SHP77 (cell line): ENCODE results near the gene IKZF1.

Source experiments
- DNase-seq, 2 experiments: peaks; one replicate each; lab custom pipeline; 2025; lab: John Stamatoyannopoulos, UW

IKZF1 gene

GRCh38 chr7:50308532-50309385, 4.2 kb downstream of the IKZF1 start:
- DNase-seq: no peak

- no peak for DNase-seq
These were observed 5.2 kb downstream of the IKZF1 start for GRCh38 chr7:50309721-50310120.

- DNase-seq: no peak
These were observed 5.8 kb downstream of the IKZF1 start for GRCh38 chr7:50310361-50310760.

GRCh38 chr7:50310956-50311355, 6.4 kb downstream of the IKZF1 start:
- no peak for DNase-seq

GRCh38 chr7:50312250-50313162, 8.0 kb downstream of the IKZF1 start:
- no peak for DNase-seq

GRCh38 chr7:50314836-50315592, 10.5 kb downstream of the IKZF1 start:
- DNase-seq: no peak

GRCh38 chr7:50315739-50316671, 11.5 kb downstream of the IKZF1 start:
- no peak for DNase-seq

GRCh38 chr7:50317221-50317678, 12.7 kb downstream of the IKZF1 start:
- DNase-seq: no peak

- DNase-seq: no peak
These were observed 13.5 kb downstream of the IKZF1 start for GRCh38 chr7:50317697-50318669.

- DNase-seq: no peak
These were observed 17.1 kb downstream of the IKZF1 start for GRCh38 chr7:50321487-50322067.

- DNase-seq: no peak
These were observed 19.6 kb downstream of the IKZF1 start for GRCh38 chr7:50324113-50324512.

- DNase-seq: no peak
These were observed 22.9 kb downstream of the IKZF1 start for GRCh38 chr7:50327443-50327842.

GRCh38 chr7:50329775-50330174, 25.3 kb downstream of the IKZF1 start:
- DNase-seq: no peak

- DNase-seq: no peak
These were observed 25.7 kb downstream of the IKZF1 start for GRCh38 chr7:50330254-50330653.

GRCh38 chr7:50330696-50331095, 26.2 kb downstream of the IKZF1 start:
- no peak for DNase-seq

GRCh38 chr7:50331564-50332208, 27.2 kb downstream of the IKZF1 start:
- no peak for DNase-seq

- no peak for DNase-seq
These were observed 28.0 kb downstream of the IKZF1 start for GRCh38 chr7:50332241-50333165.

GRCh38 chr7:50333221-50333651, 28.7 kb downstream of the IKZF1 start:
- no peak for DNase-seq
